Stimulated activated memory B cell treated with anti-CD40 and anti-IgM and Interleukin-4, amounts not matched to agents 10 μg/mL and 1 μg/mL and 100 μg/mL, for 72 hours (primary cell): Measurements from ENCODE around the gene NECTIN2.
"Not testable (repeated sequence)": the region's sequence is repeated elsewhere in the genome, so short reads cannot be mapped to it uniquely, and the experiment has no call there.

Source experiments
- ATAC-seq: fragments of 150-1000 bp; cut with Tn5 transposase; 2 replicates; pipeline ENCODE4 v1.10.0; 2021
- H3K27ac Mint-ChIP-seq: one replicate; pipeline ENCODE4 v1.8.0; 2022; ENCODE audit warnings: mild to moderate bottlenecking, mixed read lengths
- H3K27me3 Mint-ChIP-seq: one replicate; pipeline ENCODE4 v1.8.0; 2022; ENCODE audit warnings: mixed read lengths
- H3K36me3 Mint-ChIP-seq: one replicate; pipeline ENCODE4 v1.8.0; 2022; ENCODE audit warnings: mixed read lengths
- H3K4me1 Mint-ChIP-seq: one replicate; pipeline ENCODE4 v1.8.0; 2022; ENCODE audit warnings: mixed read lengths
- H3K4me3 Mint-ChIP-seq: one replicate; pipeline ENCODE4 v1.8.0; 2022; ENCODE audit warnings: mild to moderate bottlenecking, moderate library complexity, mixed read lengths
- H3K9me3 Mint-ChIP-seq: one replicate; pipeline ENCODE4 v1.8.0; 2022; ENCODE audit warnings: mixed read lengths

NECTIN2 gene

DNA sequence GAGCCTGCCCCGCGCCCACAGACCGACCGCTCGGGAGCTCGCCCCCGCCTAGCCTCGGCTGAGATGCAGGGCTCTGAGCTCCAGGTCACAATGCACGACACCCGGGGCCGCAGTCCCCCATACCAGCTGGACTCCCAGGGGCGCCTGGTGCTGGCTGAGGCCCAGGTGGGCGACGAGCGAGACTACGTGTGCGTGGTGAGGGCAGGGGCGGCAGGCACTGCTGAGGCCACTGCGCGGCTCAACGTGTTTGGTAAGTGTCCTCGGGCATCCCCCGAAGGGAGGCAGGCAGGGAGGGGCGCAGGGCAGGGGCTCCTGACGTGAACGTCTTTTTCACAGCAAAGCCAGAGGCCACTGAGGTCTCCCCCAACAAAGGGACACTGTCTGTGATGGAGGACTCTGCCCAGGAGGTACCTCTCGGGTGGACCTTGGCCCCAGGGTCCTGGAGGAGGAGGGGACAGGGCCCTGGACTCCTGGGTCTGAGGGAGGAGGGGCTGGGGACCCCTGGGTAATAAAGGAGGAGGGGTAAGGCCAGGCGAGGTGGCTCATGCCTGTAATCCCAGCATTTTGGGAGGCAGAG, 33.9 kb upstream of the NECTIN2 start:
- Mint-ChIP-seq H3K9me3 (no peaks in the 10 kb centered on the region), H3K27me3 (peaks cover 50% of the 10 kb centered on the region), H3K4me3 (no peak overlapping the region), H3K4me1 (peaks cover 7% of the 10 kb centered on the region), H3K27ac (no peak overlapping the region), H3K36me3 (no peaks in the 10 kb centered on the region)
- ATAC-seq: peak; percentile 2

GRCh38 chr19:44813070-44813840, 32.8 kb upstream of the NECTIN2 start:
- Mint-ChIP-seq H3K36me3 (no peaks in the 10 kb centered on the region), H3K4me1 (peaks cover 4% of the 10 kb centered on the region), H3K9me3 (no peaks in the 10 kb centered on the region), H3K27me3 (peaks cover 48% of the 10 kb centered on the region), H3K27ac (no peak overlapping the region), H3K4me3 (no peak overlapping the region)
- ATAC-seq: no peak

DNA sequence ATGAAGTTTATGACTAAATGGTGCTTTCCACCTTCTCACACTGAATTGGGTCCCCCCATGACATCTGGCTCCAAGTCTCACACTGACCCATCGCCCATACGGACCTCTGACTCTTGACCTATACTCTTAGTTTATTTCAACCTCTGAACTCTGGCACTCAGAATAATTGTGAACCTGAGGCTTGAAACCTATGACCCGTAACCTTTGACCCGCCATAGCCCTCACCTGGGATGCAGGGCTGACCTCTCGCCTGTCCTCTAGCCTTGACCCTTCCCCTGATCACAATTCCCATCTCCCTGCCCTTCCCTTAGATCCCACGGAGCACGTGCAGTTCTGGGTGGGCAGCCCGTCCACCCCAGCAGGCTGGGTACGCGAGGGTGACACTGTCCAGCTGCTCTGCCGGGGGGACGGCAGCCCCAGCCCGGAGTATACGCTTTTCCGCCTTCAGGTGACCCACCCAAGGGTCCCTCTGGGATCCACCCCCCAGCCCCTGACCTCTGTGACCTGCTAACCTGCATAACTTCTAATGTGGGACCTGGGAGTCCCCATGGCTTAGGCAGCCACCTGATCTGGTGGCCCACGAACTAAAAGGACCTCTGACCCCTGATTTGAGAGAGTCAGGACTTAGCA, 32.1 kb upstream of the NECTIN2 start:
- no peaks in the 10 kb centered on the region for H3K4me1 Mint-ChIP-seq
- no peak for ATAC-seq
- H3K4me3 Mint-ChIP-seq: no peak overlapping the region
- no peaks in the 10 kb centered on the region for H3K36me3 Mint-ChIP-seq
- H3K27me3 Mint-ChIP-seq: peaks cover 42% of the 10 kb centered on the region
- H3K9me3 Mint-ChIP-seq: no peaks in the 10 kb centered on the region
- no peak overlapping the region for H3K27ac Mint-ChIP-seq

- no peak for ATAC-seq
- Mint-ChIP-seq H3K27me3 (peaks cover 42% of the 10 kb centered on the region), H3K36me3 (no peaks in the 10 kb centered on the region), H3K4me1 (no peaks in the 10 kb centered on the region), H3K27ac (no peak overlapping the region), H3K4me3 (no peak overlapping the region), H3K9me3 (no peaks in the 10 kb centered on the region)
These were observed 31.6 kb upstream of the NECTIN2 start for GRCh38 chr19:44814517-44814916.

DNA sequence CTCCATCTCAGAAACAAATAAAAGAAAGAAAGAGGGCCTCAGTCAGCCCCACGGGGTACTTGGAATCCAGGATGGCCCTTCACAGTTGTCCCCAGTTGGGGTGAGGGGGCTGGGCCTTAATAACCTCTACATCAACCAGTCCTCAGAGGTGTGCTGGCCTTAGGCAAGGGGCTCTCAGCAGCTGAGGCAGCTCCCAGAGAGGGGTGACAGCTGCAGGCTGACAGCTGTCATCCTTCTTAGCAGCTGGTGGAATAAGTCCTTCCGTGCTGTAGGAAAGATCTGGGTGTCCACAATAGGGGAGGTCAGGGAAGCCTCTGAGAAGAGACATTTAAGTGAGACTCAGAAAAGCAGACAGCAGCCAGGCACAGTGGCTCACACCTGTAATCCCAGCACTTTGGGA, 29.8 kb upstream of the NECTIN2 start:
- H3K4me3 Mint-ChIP-seq: no peak overlapping the region
- H3K4me1 Mint-ChIP-seq: no peaks in the 10 kb centered on the region
- ATAC-seq: no peak
- peaks cover 35% of the 10 kb centered on the region for H3K27me3 Mint-ChIP-seq
- H3K36me3 Mint-ChIP-seq: no peaks in the 10 kb centered on the region
- H3K9me3 Mint-ChIP-seq: no peaks in the 10 kb centered on the region
- no peak overlapping the region for H3K27ac Mint-ChIP-seq

GRCh38 chr19:44817725-44818465, 28.2 kb upstream of the NECTIN2 start:
- ATAC-seq: no peak
- no peak overlapping the region for H3K4me3 Mint-ChIP-seq
- H3K27ac Mint-ChIP-seq: no peak overlapping the region
- H3K9me3 Mint-ChIP-seq: no peaks in the 10 kb centered on the region
- no peaks in the 10 kb centered on the region for H3K36me3 Mint-ChIP-seq
- no peaks in the 10 kb centered on the region for H3K4me1 Mint-ChIP-seq
- peaks cover 38% of the 10 kb centered on the region for H3K27me3 Mint-ChIP-seq

DNA sequence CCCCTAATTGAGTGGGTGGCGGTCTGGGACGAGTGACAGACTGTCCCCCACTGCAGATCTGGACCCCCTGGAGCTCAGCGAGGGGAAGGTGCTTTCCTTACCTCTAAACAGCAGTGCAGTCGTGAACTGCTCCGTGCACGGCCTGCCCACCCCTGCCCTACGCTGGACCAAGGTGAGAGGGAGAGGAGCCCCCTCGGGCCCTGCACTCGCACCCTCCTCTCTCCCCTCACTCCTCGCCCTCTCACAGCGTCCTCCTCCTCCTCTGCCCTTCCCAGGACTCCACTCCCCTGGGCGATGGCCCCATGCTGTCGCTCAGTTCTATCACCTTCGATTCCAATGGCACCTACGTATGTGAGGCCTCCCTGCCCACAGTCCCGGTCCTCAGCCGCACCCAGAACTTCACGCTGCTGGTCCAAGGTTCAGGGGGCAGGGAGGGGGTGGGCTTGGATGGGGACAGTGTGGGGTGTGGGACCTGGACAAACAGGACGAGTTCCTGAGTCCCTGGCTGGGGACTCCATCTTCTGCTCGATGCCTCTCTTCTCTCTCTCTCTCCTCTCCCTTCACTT, 27.5 kb upstream of the NECTIN2 start:
- H3K27me3 Mint-ChIP-seq: peaks cover 39% of the 10 kb centered on the region
- no peaks in the 10 kb centered on the region for H3K36me3 Mint-ChIP-seq
- no peak overlapping the region for H3K27ac Mint-ChIP-seq
- no peaks in the 10 kb centered on the region for H3K9me3 Mint-ChIP-seq
- peak; percentile 9 for ATAC-seq
- H3K4me3 Mint-ChIP-seq: no peak overlapping the region
- H3K4me1 Mint-ChIP-seq: no peaks in the 10 kb centered on the region

DNA sequence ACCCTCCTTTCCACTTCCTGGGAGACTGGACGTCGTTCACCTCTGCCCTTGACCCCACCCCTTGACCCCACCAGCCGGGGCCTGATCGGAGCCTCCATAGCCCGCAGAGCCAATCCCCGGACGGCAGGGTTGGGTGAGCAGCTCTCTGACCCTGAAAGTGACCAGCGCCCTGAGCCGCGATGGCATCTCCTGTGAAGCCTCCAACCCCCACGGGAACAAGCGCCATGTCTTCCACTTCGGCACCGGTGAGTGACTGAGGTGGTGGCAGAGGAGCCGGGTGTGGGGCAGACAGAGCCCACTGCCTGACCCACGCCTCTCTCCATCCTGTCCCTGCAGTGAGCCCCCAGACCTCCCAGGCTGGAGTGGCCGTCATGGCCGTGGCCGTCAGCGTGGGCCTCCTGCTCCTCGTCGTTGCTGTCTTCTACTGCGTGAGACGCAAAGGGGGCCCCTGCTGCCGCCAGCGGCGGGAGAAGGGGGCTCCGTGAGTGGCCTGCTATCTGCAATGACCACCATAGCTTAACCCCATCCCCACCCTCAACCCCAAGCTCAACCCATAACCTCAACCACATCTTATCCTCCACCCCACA, 26.8 kb upstream of the NECTIN2 start:
- ATAC-seq: no peak
- H3K4me3 Mint-ChIP-seq: no peak overlapping the region

GRCh38 chr19:44820648-44821609, 25.2 kb upstream of the NECTIN2 start:
- Mint-ChIP-seq H3K36me3 (no peaks in the 10 kb centered on the region), H3K27me3 (peaks cover 53% of the 10 kb centered on the region), H3K27ac (no peak overlapping the region), H3K4me3 (no peak overlapping the region), H3K4me1 (no peaks in the 10 kb centered on the region), H3K9me3 (no peaks in the 10 kb centered on the region)
- ATAC-seq: peak; percentile 41

More for the DNA sequence above, 26.8 kb upstream of the NECTIN2 start:
- H3K36me3 Mint-ChIP-seq: no peaks in the 10 kb centered on the region
- no peaks in the 10 kb centered on the region for H3K4me1 Mint-ChIP-seq
- H3K27ac Mint-ChIP-seq: no peak overlapping the region
- H3K27me3 Mint-ChIP-seq: peaks cover 39% of the 10 kb centered on the region
- no peaks in the 10 kb centered on the region for H3K9me3 Mint-ChIP-seq

DNA sequence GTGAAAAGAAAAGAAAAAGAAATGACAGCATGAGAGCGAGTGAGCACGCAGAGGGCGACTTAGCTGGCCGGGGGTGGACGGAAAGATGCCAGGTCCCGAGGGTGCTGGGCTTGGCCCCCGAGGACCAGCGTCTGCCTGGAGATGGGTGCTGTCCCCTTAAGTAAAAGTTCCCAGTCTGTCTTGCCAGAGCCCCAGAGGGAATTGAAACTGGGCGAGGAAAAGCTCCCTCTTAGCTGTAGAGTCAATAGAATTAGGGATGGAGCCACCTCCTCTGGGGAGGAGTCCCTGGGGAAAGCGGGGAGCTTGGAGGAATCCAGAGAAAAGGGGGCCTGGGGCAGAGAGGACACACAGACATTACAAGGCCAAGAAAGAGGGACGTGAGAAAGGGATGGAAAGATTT, 23.9 kb upstream of the NECTIN2 start:
- no peaks in the 10 kb centered on the region for H3K4me1 Mint-ChIP-seq
- no peak overlapping the region for H3K27ac Mint-ChIP-seq
- H3K4me3 Mint-ChIP-seq: no peak overlapping the region
- H3K9me3 Mint-ChIP-seq: no peaks in the 10 kb centered on the region
- ATAC-seq: no peak
- no peaks in the 10 kb centered on the region for H3K36me3 Mint-ChIP-seq
- peaks cover 57% of the 10 kb centered on the region for H3K27me3 Mint-ChIP-seq

DNA sequence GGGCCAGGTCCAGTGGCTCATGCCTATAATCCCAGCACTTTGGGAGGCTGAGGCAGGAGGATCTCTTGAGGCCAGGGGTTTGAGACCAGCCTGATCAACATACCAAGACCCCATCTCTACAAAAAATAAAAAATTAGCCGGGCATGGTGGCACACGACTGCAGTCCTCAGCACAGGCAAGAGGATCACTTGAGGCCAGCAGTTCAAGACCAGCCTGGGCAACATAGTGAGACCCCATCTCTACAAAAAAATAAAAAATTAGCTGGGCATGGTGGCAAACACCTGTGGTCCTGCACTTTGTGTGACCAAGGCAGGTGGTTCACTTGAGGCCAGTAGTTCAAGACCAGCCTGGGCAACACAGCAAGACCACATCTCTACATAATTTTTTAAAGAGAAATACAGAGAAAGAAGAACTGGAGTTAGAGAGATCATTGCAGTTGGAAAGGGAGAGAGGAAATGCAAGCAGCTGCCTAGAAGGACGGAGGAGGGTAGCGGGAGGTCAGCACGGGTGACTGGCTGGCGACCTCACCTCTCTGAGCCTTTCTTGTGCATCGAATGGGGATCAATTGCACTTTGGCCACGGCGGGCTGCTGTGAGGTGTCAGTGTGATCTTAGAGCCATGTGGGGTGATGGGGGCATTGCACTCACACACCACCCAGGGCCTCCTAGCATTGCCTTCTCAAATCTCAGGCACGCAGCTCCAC, 23.3 kb upstream of the NECTIN2 start:
- no peaks in the 10 kb centered on the region for H3K36me3 Mint-ChIP-seq
- peaks cover 55% of the 10 kb centered on the region for H3K27me3 Mint-ChIP-seq
- no peak for ATAC-seq
- no peaks in the 10 kb centered on the region for H3K9me3 Mint-ChIP-seq
- H3K4me1 Mint-ChIP-seq: no peaks in the 10 kb centered on the region
- no peak overlapping the region for H3K27ac Mint-ChIP-seq
- no peak overlapping the region for H3K4me3 Mint-ChIP-seq

- H3K36me3 Mint-ChIP-seq: no peaks in the 10 kb centered on the region
- H3K27me3 Mint-ChIP-seq: peaks cover 54% of the 10 kb centered on the region
- no peak overlapping the region for H3K4me3 Mint-ChIP-seq
- H3K9me3 Mint-ChIP-seq: no peaks in the 10 kb centered on the region
- no peak for ATAC-seq
- H3K4me1 Mint-ChIP-seq: no peaks in the 10 kb centered on the region
- H3K27ac Mint-ChIP-seq: no peak overlapping the region
These were observed 22.8 kb upstream of the NECTIN2 start for GRCh38 chr19:44823373-44823698.

DNA sequence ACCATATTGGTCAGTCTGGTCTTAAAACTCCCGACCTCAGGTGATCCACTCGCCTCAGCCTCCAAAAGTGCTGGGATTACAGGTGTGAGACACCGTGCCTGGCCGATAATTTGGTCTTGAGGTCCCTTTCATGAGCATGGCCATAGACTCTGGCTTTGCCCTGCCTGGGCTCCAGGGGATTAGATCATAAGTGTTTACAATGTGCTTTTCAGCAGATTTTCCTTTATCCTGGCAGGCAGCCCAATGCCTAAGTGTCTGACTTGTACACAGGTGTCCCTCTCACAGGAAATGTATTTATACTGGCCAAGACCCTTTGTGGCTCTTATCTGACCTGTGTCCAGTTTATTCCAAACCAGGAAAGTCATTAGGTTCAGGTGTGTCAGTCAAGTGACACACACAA, 21.3 kb upstream of the NECTIN2 start:
- no peak overlapping the region for H3K4me3 Mint-ChIP-seq
- H3K36me3 Mint-ChIP-seq: no peaks in the 10 kb centered on the region
- H3K27ac Mint-ChIP-seq: no peak overlapping the region
- H3K9me3 Mint-ChIP-seq: no peaks in the 10 kb centered on the region
- H3K27me3 Mint-ChIP-seq: peaks cover 52% of the 10 kb centered on the region
- H3K4me1 Mint-ChIP-seq: no peaks in the 10 kb centered on the region
- ATAC-seq: no peak

GRCh38 chr19:44832875-44833274, 13.2 kb upstream of the NECTIN2 start:
- not testable (repeated sequence) for ATAC-seq, H3K36me3 Mint-ChIP-seq, H3K4me1 Mint-ChIP-seq, H3K27ac Mint-ChIP-seq, H3K9me3 Mint-ChIP-seq, H3K4me3 Mint-ChIP-seq
- H3K27me3 Mint-ChIP-seq: peaks cover 44% of the 10 kb centered on the region
